Osteoblast (primary cell): Measurements from ENCODE around the gene MSL3B.

Source experiments
- DNase-seq: peaks from one replicate; pipeline ENCODE4 v3.0.0; 2011; ENCODE audit warnings: low spot score, mixed read lengths; ENCODE audit not compliant: insufficient read length; ENCODE audit errors: missing footprints
- H2AFZ ChIP-seq: 2 replicates; pipeline ENCODE4 v1.6.0; 2011; ENCODE audit warnings: mild to moderate bottlenecking, low read length
- H3K27ac ChIP-seq: 2 replicates; pipeline ENCODE4 v1.5.1; 2011; ENCODE audit warnings: mild to moderate bottlenecking, low read depth, low read length, moderate library complexity
- H3K27me3 ChIP-seq: 2 replicates; pipeline ENCODE4 v1.6.0; 2012; ENCODE audit warnings: mild to moderate bottlenecking, control low read depth, inconsistent platforms, low read length, moderate library complexity; ENCODE audit not compliant: insufficient read depth
- H3K36me3 ChIP-seq: 2 replicates; pipeline ENCODE4 v1.5.1; 2011; ENCODE audit warnings: mild to moderate bottlenecking, low read length, control low read depth, moderate library complexity; ENCODE audit not compliant: insufficient read depth
- H3K4me1 ChIP-seq: 2 replicates; pipeline ENCODE4 v1.5.1; 2011; ENCODE audit warnings: mild to moderate bottlenecking, low read length, control low read depth, moderate library complexity; ENCODE audit not compliant: insufficient read depth
- H3K4me2 ChIP-seq: 2 replicates; pipeline ENCODE4 v1.6.0; 2011; ENCODE audit warnings: mild to moderate bottlenecking, low read length; ENCODE audit not compliant: insufficient read depth
- H3K4me3 ChIP-seq: fragments of 200-600 bp; sonication (generic); 3 replicates; pipeline ENCODE4 v1.5.1; 2012; ENCODE audit warnings: mild to moderate bottlenecking, low read length, inconsistent platforms; ENCODE audit not compliant: insufficient read depth
- H3K79me2 ChIP-seq: 2 replicates; pipeline ENCODE4 v1.6.0; 2012; ENCODE audit warnings: mild to moderate bottlenecking, low read length, control low read depth, inconsistent platforms; ENCODE audit not compliant: insufficient read depth
- H3K9me3 ChIP-seq: 2 replicates; pipeline ENCODE4 v1.5.1; 2011; ENCODE audit warnings: low read depth, low read length, control low read depth
- H4K20me1 ChIP-seq: 2 replicates; pipeline ENCODE4 v1.6.0; 2012; ENCODE audit warnings: mild to moderate bottlenecking, low read length, control low read depth; ENCODE audit not compliant: insufficient read depth
- CTCF ChIP-seq: IDR thresholded peaks from 2 replicates; pipeline ENCODE4 v1.5.1; 2011; ENCODE audit warnings: mild to moderate bottlenecking, low read depth, low read length, moderate library complexity; ENCODE audit errors: extremely low read depth

MSL3B gene

GRCh38 chr2:233853883-233854240 lies 14.3 kb downstream of the MSL3B start:
- H3K4me3 ChIP-seq: peak overlapping the region; percentile 92
- no peaks in the 10 kb centered on the region for H3K27me3 ChIP-seq
- no peak for DNase-seq
- H3K4me2 ChIP-seq: peak overlapping the region; percentile 98
- TF ChIP-seq CTCF: no peak
- H3K36me3 ChIP-seq: peaks cover 29% of the 10 kb centered on the region
- H3K79me2 ChIP-seq: peaks cover 53% of the 10 kb centered on the region
- H4K20me1 ChIP-seq: no peaks in the 10 kb centered on the region
- H3K4me1 ChIP-seq: peaks cover 28% of the 10 kb centered on the region
- H3K27ac ChIP-seq: peak overlapping the region; percentile 53
- H3K9me3 ChIP-seq: no peaks in the 10 kb centered on the region
- peak overlapping the region; percentile 89 for H2AFZ ChIP-seq

- H3K9me3 ChIP-seq: no peaks in the 10 kb centered on the region
- H2AFZ ChIP-seq: peak overlapping the region; percentile 89
- no peak for TF ChIP-seq CTCF
- H3K36me3 ChIP-seq: peaks cover 34% of the 10 kb centered on the region
- peak overlapping the region; percentile 98 for H3K4me2 ChIP-seq
- no peak for DNase-seq
- peaks cover 58% of the 10 kb centered on the region for H3K79me2 ChIP-seq
- H4K20me1 ChIP-seq: no peaks in the 10 kb centered on the region
- peak overlapping the region; percentile 53 for H3K27ac ChIP-seq
- H3K27me3 ChIP-seq: no peaks in the 10 kb centered on the region
- peaks cover 28% of the 10 kb centered on the region for H3K4me1 ChIP-seq
- peak overlapping the region; percentile 92 for H3K4me3 ChIP-seq
These were observed 14.8 kb downstream of the MSL3B start for GRCh38 chr2:233853353-233853752.

- peak overlapping the region; percentile 42 for H3K27ac ChIP-seq
- peak overlapping the region; percentile 98 for H3K4me2 ChIP-seq
- no peaks in the 10 kb centered on the region for H3K9me3 ChIP-seq
- peaks cover 46% of the 10 kb centered on the region for H3K36me3 ChIP-seq
- no peaks in the 10 kb centered on the region for H3K27me3 ChIP-seq
- DNase-seq: peak; percentile 59
- peaks cover 28% of the 10 kb centered on the region for H3K4me1 ChIP-seq
- no peaks in the 10 kb centered on the region for H4K20me1 ChIP-seq
- H2AFZ ChIP-seq: peak overlapping the region; percentile 89
- TF ChIP-seq CTCF: no peak
- H3K4me3 ChIP-seq: peak overlapping the region; percentile 92
- peaks cover 71% of the 10 kb centered on the region for H3K79me2 ChIP-seq
These were observed 16.1 kb downstream of the MSL3B start for GRCh38 chr2:233852056-233852455.

GRCh38 chr2:233851169-233851568 lies 17.0 kb downstream of the MSL3B start:
- no peak overlapping the region for H3K27ac ChIP-seq
- no peak overlapping the region for H3K4me2 ChIP-seq
- H3K79me2 ChIP-seq: peaks cover 79% of the 10 kb centered on the region
- peaks cover 28% of the 10 kb centered on the region for H3K4me1 ChIP-seq
- TF ChIP-seq CTCF: no peak
- H3K36me3 ChIP-seq: peaks cover 55% of the 10 kb centered on the region
- H4K20me1 ChIP-seq: no peaks in the 10 kb centered on the region
- H3K9me3 ChIP-seq: no peaks in the 10 kb centered on the region
- H3K4me3 ChIP-seq: no peak overlapping the region
- H3K27me3 ChIP-seq: no peaks in the 10 kb centered on the region
- peak overlapping the region; percentile 72 for H2AFZ ChIP-seq
- peak; percentile 23 for DNase-seq
